GM12878 (cell line): Measurements from ENCODE around the gene UBR3. TPM values are rescaled to one million over a fixed set of nuclear protein-coding genes. Genes with fewer than 3 reads are reported as not detected.

Experiments
- ATAC-seq: fragments of 200-7000 bp; cut with Tn5 transposase; 3 replicates; pipeline ENCODE4 v1.9.1; 2020; ENCODE audit warnings: mild to moderate bottlenecking, moderate library complexity
- BruUV-seq: library from RNA; stranded (reverse); fragments of 400-500 nt; replicated peaks from 2 replicates; lab custom pipeline; 2021; lab: Mats Ljungman, UMichigan
- CTCF ChIA-PET: fragments of 300-600 bp; sonication (Branson Sonifier 250); formaldehyde crosslinking; extraction: SDS; loops from one replicate; lab custom pipeline; 2021; ENCODE audit warnings: inconsistent platforms; lab: Yijun Ruan, JAX
- POLR2A ChIA-PET: fragments of 350-600 bp; formaldehyde crosslinking; extraction: SDS; loops from one replicate; lab custom pipeline; 2021; ENCODE audit warnings: inconsistent platforms; lab: Charles Lee
- RAD21 ChIA-PET: fragments of 300-600 bp; sonication (Branson Sonifier 250); formaldehyde crosslinking; loops from one replicate; lab custom pipeline; 2023; ENCODE audit warnings: antibody characterized with exemption; ENCODE audit not compliant: unreplicated experiment; lab: Charles Lee
- SMC1A ChIA-PET: fragments of 300-600 bp; sonication (Branson Sonifier 250); formaldehyde crosslinking; loops from one replicate; lab custom pipeline; 2023; ENCODE audit not compliant: unreplicated experiment, uncharacterized antibody; lab: Charles Lee
- DNase-seq: peaks from one replicate; pipeline ENCODE4 v3.0.0-alpha.2; 2011; ENCODE audit warnings: low read depth, low spot score
- FAIRE-seq: peaks from 3 replicates; lab custom pipeline; 2011; peaks lifted over from hg19 to GRCh38; lab: Jason Lieb, UNC
- H2AFZ ChIP-seq: 2 replicates; pipeline ENCODE4 v1.6.0; 2011; ENCODE audit warnings: low read depth, low read length, control low read depth; ENCODE audit not compliant: control insufficient read depth
- H3K27ac ChIP-seq: 2 replicates; pipeline ENCODE4 v1.5.1; 2011; ENCODE audit warnings: control low read depth; ENCODE audit not compliant: control insufficient read depth, insufficient read depth
- H3K27me3 ChIP-seq, 2 experiments: replicated peaks in 1 of 2; 2 replicates each; pipeline versions ENCODE4 v1.6.0 to v1.6.1; 2011; ENCODE audit warnings: low read length in 1 of 2; ENCODE audit not compliant: control insufficient read depth in 2 of 2, insufficient read depth in 2 of 2
- H3K36me3 ChIP-seq, 2 experiments: 2 replicates each; pipeline ENCODE4 v1.5.1; 2011; ENCODE audit warnings: low read length in 1 of 2; ENCODE audit not compliant: control insufficient read depth in 2 of 2, insufficient read depth in 2 of 2
- H3K4me1 ChIP-seq: 2 replicates; pipeline ENCODE4 v1.6.1; 2011; ENCODE audit warnings: mild to moderate bottlenecking, low read length, moderate library complexity, mixed read lengths; ENCODE audit not compliant: control insufficient read depth, insufficient read depth
- H3K4me2 ChIP-seq: 2 replicates; pipeline ENCODE4 v1.6.0; 2011; ENCODE audit warnings: control low read depth; ENCODE audit not compliant: control insufficient read depth, insufficient read depth
- H3K4me3 ChIP-seq: fragments of 200-600 bp; sonication (generic); 2 replicates; pipeline ENCODE4 v1.5.1; 2016
- H3K79me2 ChIP-seq: 2 replicates; pipeline ENCODE4 v1.6.0; 2011; ENCODE audit warnings: low read length; ENCODE audit not compliant: control insufficient read depth, insufficient read depth
- H3K9ac ChIP-seq: 2 replicates; pipeline ENCODE4 v1.8.0; 2011; ENCODE audit warnings: low read length, control low read depth, mixed read lengths; ENCODE audit not compliant: control insufficient read depth, insufficient read depth
- H3K9me3 ChIP-seq: replicated peaks from 3 replicates; pipeline ENCODE4 v1.5.1; 2011; ENCODE audit warnings: mild to moderate bottlenecking, low read length; ENCODE audit not compliant: control insufficient read depth, insufficient read depth
- H4K20me1 ChIP-seq: 2 replicates; pipeline ENCODE4 v1.6.0; 2011; ENCODE audit not compliant: control insufficient read depth, insufficient read depth
- CEBPZ ChIP-seq: fragments of 150-350 bp; IDR thresholded peaks from 2 replicates; pipeline ENCODE4 v1.6.1; 2016; ENCODE audit warnings: low read depth, low read length
- E4F1 ChIP-seq: fragments of 450-650 bp; IDR thresholded peaks from 2 replicates; pipeline ENCODE4 v1.6.1; 2018; ENCODE audit warnings: borderline replicate concordance, mild to moderate bottlenecking; ENCODE audit not compliant: partially characterized antibody
- EGR1 ChIP-seq, 2 experiments: IDR thresholded peaks; 1 replicate in 1 of 2; 2 replicates in 1 of 2; pipeline ENCODE4 v1.6.1; 2011 to 2012; ENCODE audit warnings: low read depth in 2 of 2, low read length in 2 of 2, borderline replicate concordance in 1 of 2, mild to moderate bottlenecking in 1 of 2, moderate library complexity in 1 of 2
- ELK1 ChIP-seq: IDR thresholded peaks from 2 replicates; pipeline ENCODE4 v1.6.1; 2012; ENCODE audit warnings: low read depth, low read length, improper control_type of control experiment
- KAT2A ChIP-seq: conservative IDR thresholded peaks from 2 replicates; pipeline ENCODE4 v1.6.1; 2011; ENCODE audit warnings: low read depth, low read length; ENCODE audit not compliant: control insufficient read depth
- KDM1A ChIP-seq: fragments of 200-600 bp; sonication (generic); IDR thresholded peaks from 2 replicates; pipeline ENCODE4 v1.6.1; 2016; ENCODE audit warnings: borderline replicate concordance
- KLF5 ChIP-seq: fragments of 450-650 bp; IDR thresholded peaks from 2 replicates; pipeline ENCODE4 v1.6.1; 2014; ENCODE audit warnings: mild to moderate bottlenecking; ENCODE audit not compliant: partially characterized antibody
- RB1 ChIP-seq: fragments of 450-650 bp; formaldehyde crosslinking; IDR thresholded peaks from 2 replicates; pipeline ENCODE4 v1.6.1; 2017; ENCODE audit warnings: mild to moderate bottlenecking, borderline replicate concordance
- STAT1 ChIP-seq: fragments of 450-650 bp; conservative IDR thresholded peaks from 2 replicates; pipeline ENCODE4 v1.6.1; 2014; ENCODE audit warnings: antibody characterized with exemption, mild to moderate bottlenecking
- TCF12 ChIP-seq: IDR thresholded peaks from 2 replicates; pipeline ENCODE4 v1.6.1; 2011; ENCODE audit warnings: low read depth, mild to moderate bottlenecking, low read length
- USF2 ChIP-seq: IDR thresholded peaks from 2 replicates; pipeline ENCODE4 v1.6.1; 2011; ENCODE audit warnings: low read depth, low read length, improper control_type of control experiment, borderline replicate concordance
- WGBS: methylation state at CpG from one replicate; pipeline ENCODE4 v1.1.6; 2016; ENCODE audit warnings: low lambda C conversion rate; ENCODE audit not compliant: insufficient replicate concordance, insufficient coverage; ENCODE audit errors: missing lambda C conversion rate; 5-methylcytosine and 5-hydroxymethylcytosine counted together
- in situ Hi-C: fragments of 300-500 bp; cut with MboI; formaldehyde crosslinking; loops from 9 replicates; pipeline ENCODE4 v1.14.3; 2018; ENCODE audit warnings: mixed read lengths
- intact Hi-C: fragments of 100-400 bp; cut with micrococcal nuclease; formaldehyde crosslinking; loops from one replicate; pipeline ENCODE4 v1.14.2; 2022; ENCODE audit not compliant: unreplicated experiment
- polyA plus RNA-seq, 11 experiments: library from polyadenylated mRNA; depleted of rRNA in 4 of 11; unstranded in 6 of 11; stranded (reverse) in 5 of 11; fragments of >200 nt; fragmentation: Nextera tagmentation in 4 of 11; fragmentation: Illumina TruSeq in 1 of 11; extraction: Ambion mirVana in 4 of 11; extraction: Trizol in 1 of 11; gene quantifications; 1 replicate in 1 of 11; 2 replicates in 10 of 11; pipeline versions ENCODE4 v1.2.1 to v1.2.3, GENCODE V29; 2011 to 2016; ENCODE audit warnings: inconsistent platforms in 2 of 11, missing spikeins in 2 of 11, low read depth in 1 of 11
- total RNA-seq, 4 experiments: library from RNA; depleted of rRNA in 3 of 4; stranded (reverse); fragments of >200 nt in 3 of 4; fragmentation: Illumina TruSeq in 1 of 4; extraction: Trizol in 1 of 4; gene quantifications; 2 replicates each; pipeline versions ENCODE4 v1.2.1 to v1.2.3, GENCODE V29; 2013 to 2021

Gene UBR3
- total and polyA plus RNA-seq, 10 of the 15 experiments (the other 5 are each of a cell fraction or from before 2014, with no cell fraction given): 3.8 to 22.9 (median 11.2) TPM

GRCh38 chr2:170034596-170034995, 207.3 kb downstream of the UBR3 start (continued):
- TF ChIP-seq KDM1A: no peak
- no peak for TF ChIP-seq KLF5
- TF ChIP-seq CEBPZ: no peak
- TF ChIP-seq TCF12: no peak
- no peak for TF ChIP-seq ELK1
- TF ChIP-seq, all 136 proteins: peak for 0

GRCh38 chr2:170038734-170039133, 211.5 kb downstream of the UBR3 start:
- Histone ChIP-seq H3K79me2 (no peaks in the 10 kb centered on the region), H3K4me2 (no peak overlapping the region), H3K9me3 (no peaks in the 10 kb centered on the region), H3K27me3 (no peaks in the 10 kb centered on the region), H3K9ac (no peak overlapping the region), H2AFZ (no peak overlapping the region), H3K4me1 (no peaks in the 10 kb centered on the region), H4K20me1 (no peaks in the 10 kb centered on the region), H3K27ac (no peak overlapping the region), H3K36me3 (no peaks in the 10 kb centered on the region), H3K4me3 (no peak overlapping the region)
- POLR2A ChIA-PET: interaction anchor here (0.5 to 1.1 kb wide), 2 partner anchors 35 to 542 kb away, joined by 3 read pairs; no protein-coding TSS in a partner anchor
- BruUV-seq: no TSS peak
- intact Hi-C loops (no loop called here), in situ Hi-C loops (no loop called here)
- DNase-seq (no peak), ATAC-seq (no peak), FAIRE-seq (no peak)
- RAD21 ChIA-PET: interaction anchor here (0.6 kb wide), 1 partner anchor 37 kb away, joined by 6 read pairs; no protein-coding TSS in a partner anchor
- WGBS: 99% methylated on average over 4 of the region's 4 CpGs
- SMC1A ChIA-PET: interaction anchor here (1.3 kb wide), 1 partner anchor 118 kb away, joined by 3 read pairs; no protein-coding TSS in a partner anchor
- CTCF ChIA-PET: interaction anchor here (0.9 kb wide), 1 partner anchor 65 kb away, joined by 3 read pairs; no protein-coding TSS in a partner anchor
- TF ChIP-seq E4F1 (no peak), USF2 (no peak), STAT1 (no peak), EGR1 (IDR thresholded peaks at IDR 0.05; ENCODE audit: borderline replicate concordance in 1 of 2, low read depth in 2 of 2, low read length in 2 of 2) (no peak), KAT2A (no peak), RB1 (no peak)
